Hippocampal formation (tissue), 2 donors: ENCODE data around the gene BCKDK.

ENCODE experiments used
- DNase-seq, 2 donors: peaks; one replicate each; lab custom pipeline; 2025; lab: John Stamatoyannopoulos, UW

The BCKDK gene

GRCh38 chr16:31108035-31108793 lies at the start of gene BCKDK:
Gene BCKDK (plus strand): TSS chr16:31108386. CDS start chr16:31109224, 838 bp downstream.
- peak; percentile 32 to 53 for DNase-seq

- DNase-seq, result no peak
These were observed 46.9 kb upstream of the BCKDK start for GRCh38 chr16:31061126-31061812.

GRCh38 chr16:31061813-31062440 lies 46.3 kb upstream of the BCKDK start:
- DNase-seq, result no peak

GRCh38 chr16:31063495-31063842 lies 44.7 kb upstream of the BCKDK start:
- DNase-seq, result no peak

- no peak for DNase-seq
These were observed 44.2 kb upstream of the BCKDK start for GRCh38 chr16:31063843-31064611.

GRCh38 chr16:31064882-31065461 lies 43.2 kb upstream of the BCKDK start:
- no peak for DNase-seq

GRCh38 chr16:31067342-31067741 lies 40.8 kb upstream of the BCKDK start:
- no peak for DNase-seq

- no peak for DNase-seq
These were observed 36.3 kb upstream of the BCKDK start for GRCh38 chr16:31071861-31072260.

GRCh38 chr16:31072540-31073141 lies 35.5 kb upstream of the BCKDK start:
- DNase-seq, result no peak

- DNase-seq, result peak; percentile 84 to 89
These were observed 34.8 kb upstream of the BCKDK start for GRCh38 chr16:31073142-31073969.

GRCh38 chr16:31073970-31074813 lies 34.0 kb upstream of the BCKDK start, which contains the start of the genes ZNF646 and ZNF668:
Gene ZNF646 (plus strand): TSS chr16:31074422. CDS start chr16:31076325, 1,903 bp downstream.
Gene ZNF668 (minus strand): TSS chr16:31074240. CDS start chr16:31064459, 9,781 bp downstream.
- peak; percentile 96 to 99 for DNase-seq

GRCh38 chr16:31074814-31075183 lies 33.4 kb upstream of the BCKDK start:
- no peak for DNase-seq

GRCh38 chr16:31076319-31076718 lies 31.9 kb upstream of the BCKDK start:
- no peak for DNase-seq

GRCh38 chr16:31077024-31077423 lies 31.2 kb upstream of the BCKDK start:
- DNase-seq, result no peak

- DNase-seq, result no peak
These were observed 30.4 kb upstream of the BCKDK start for GRCh38 chr16:31077592-31078396.

GRCh38 chr16:31078597-31079341 lies 29.4 kb upstream of the BCKDK start:
- no peak for DNase-seq

- no peak for DNase-seq
These were observed 28.7 kb upstream of the BCKDK start for GRCh38 chr16:31079342-31079944.
